H1 (cell line): ENCODE data around the gene PRKD1.

ENCODE experiments used
- ATF3 ChIP-seq: IDR thresholded peaks from 2 replicates; pipeline ENCODE4 v1.6.1; 2011; ENCODE audit warnings: low read depth, mild to moderate bottlenecking, low read length; ENCODE audit not compliant: insufficient read depth
- CEBPB ChIP-seq: IDR thresholded peaks from 2 replicates; pipeline ENCODE4 v1.6.1; 2012; ENCODE audit warnings: low read depth, low read length
- CHD7 ChIP-seq: fragments of 300-600 bp; sonication (generic); IDR thresholded peaks from 2 replicates; pipeline ENCODE4 v1.7.1; 2012; ENCODE audit warnings: low read length, moderate library complexity, mild to moderate bottlenecking, inconsistent platforms; ENCODE audit not compliant: insufficient replicate concordance
- CTCF ChIP-seq, 3 experiments: IDR thresholded peaks; 1 replicate in 2 of 3; 2 replicates in 1 of 3; pipeline versions ENCODE4 v1.5.1 to v1.6.1; 2011; ENCODE audit warnings: low read length in 3 of 3, mild to moderate bottlenecking in 3 of 3, inconsistent platforms in 2 of 3, low read depth in 1 of 3, moderate library complexity in 1 of 3; ENCODE audit not compliant: insufficient read depth in 1 of 3; ENCODE audit errors: control extremely low read depth in 1 of 3
- E2F6 ChIP-seq: IDR thresholded peaks from 2 replicates; pipeline ENCODE4 v1.6.1; 2012; ENCODE audit warnings: inconsistent platforms
- GABPA ChIP-seq: IDR thresholded peaks from 2 replicates; pipeline ENCODE4 v1.6.1; 2011; ENCODE audit warnings: mild to moderate bottlenecking, low read length, moderate library complexity, borderline replicate concordance; ENCODE audit not compliant: insufficient read depth
- KDM5A ChIP-seq: fragments of 200-600 bp; IDR thresholded peaks from 2 replicates; pipeline ENCODE4 v1.7.1; 2012; ENCODE audit warnings: mild to moderate bottlenecking, low read length, inconsistent platforms, mixed read lengths
- PHF8 ChIP-seq: fragments of 200-600 bp; sonication (generic); conservative IDR thresholded peaks from 2 replicates; pipeline ENCODE4 v1.7.1; 2012; ENCODE audit warnings: low read depth, mild to moderate bottlenecking, inconsistent platforms, low read length, moderate library complexity
- POLR2A ChIP-seq, 2 experiments: IDR thresholded peaks; 1 replicate in 1 of 2; 2 replicates in 1 of 2; pipeline ENCODE4 v1.6.1; 2011; ENCODE audit warnings: low read depth in 2 of 2, low read length in 2 of 2, mild to moderate bottlenecking in 2 of 2; ENCODE audit errors: control extremely low read depth in 1 of 2
- POLR2AphosphoS5 ChIP-seq: IDR thresholded peaks from 2 replicates; pipeline ENCODE4 v1.6.1; 2011; ENCODE audit warnings: low read depth, low read length
- RXRA ChIP-seq: IDR thresholded peaks from 2 replicates; pipeline ENCODE4 v1.6.1; 2011; ENCODE audit warnings: low read depth, mild to moderate bottlenecking, low read length, moderate library complexity; ENCODE audit not compliant: insufficient read depth
- SIX5 ChIP-seq: IDR thresholded peaks from 2 replicates; pipeline ENCODE4 v1.6.1; 2011; ENCODE audit warnings: mild to moderate bottlenecking, low read depth, low read length

GRCh38 chr14:29553427-29553826, 374.2 kb downstream of the PRKD1 start:
- TF ChIP-seq POLR2A (IDR thresholded peaks at IDR 0.05; ENCODE audit: control extremely low read depth in 1 of 2, low read depth in 2 of 2, low read length in 2 of 2) (no peak), CTCF (IDR thresholded peaks at IDR 0.05; ENCODE audit: control extremely low read depth in 1 of 3, insufficient read depth in 1 of 3, low read depth in 1 of 3, low read length in 3 of 3) (no peak), ATF3 (no peak), SIX5 (no peak), E2F6 (no peak), RXRA (no peak), PHF8 (no peak), CHD7 (no peak), POLR2AphosphoS5 (no peak), CEBPB (no peak), GABPA (no peak), KDM5A (no peak)
